Activated naive CD4-positive, alpha-beta T cell (primary cell): ENCODE measurements around the gene UGT1A9.
"Not testable (repeated sequence)": the region's sequence is repeated elsewhere in the genome, so short reads cannot be mapped to it uniquely, and the experiment has no call there.

Experiments used
- DNase-seq, 4 experiments: peaks; one replicate each; lab custom pipeline; 2025; lab: John Stamatoyannopoulos, UW

The UGT1A9 gene

GRCh38 chr2:233671290-233672161, at the start of gene UGT1A9:
Gene UGT1A9, plus strand, starts transcription at chr2:233671898. Its CDS starts 37 bp downstream, at chr2:233671935.
- DNase-seq, result no peak

- no peak for DNase-seq
Observed at GRCh38 chr2:233627331-233628025, 44.2 kb upstream of the UGT1A9 start.

- not testable (repeated sequence) for DNase-seq
Observed at GRCh38 chr2:233636306-233636705, 35.4 kb upstream of the UGT1A9 start, which contains the start of gene UGT1A10. Gene UGT1A10, plus strand, starts transcription at chr2:233636448. Its CDS starts 75 bp downstream, at chr2:233636523.

- no peak for DNase-seq
Observed at GRCh38 chr2:233638836-233639235, 32.9 kb upstream of the UGT1A9 start.

GRCh38 chr2:233639860-233640259, 31.8 kb upstream of the UGT1A9 start:
- DNase-seq, result no peak

- no peak for DNase-seq
Observed at GRCh38 chr2:233643128-233643527, 28.6 kb upstream of the UGT1A9 start.

- not testable (repeated sequence) for DNase-seq
Observed at GRCh38 chr2:233646033-233646432, 25.7 kb upstream of the UGT1A9 start.

GRCh38 chr2:233650981-233651380, 20.7 kb upstream of the UGT1A9 start:
- DNase-seq, result no peak

GRCh38 chr2:233651430-233651829, 20.3 kb upstream of the UGT1A9 start:
- DNase-seq, result no peak

GRCh38 chr2:233654501-233654900, 17.2 kb upstream of the UGT1A9 start:
- DNase-seq, result no peak

- no peak for DNase-seq
Observed at GRCh38 chr2:233655043-233655442, 16.7 kb upstream of the UGT1A9 start.

- not testable (repeated sequence) for DNase-seq
Observed at GRCh38 chr2:233655943-233656342, 15.8 kb upstream of the UGT1A9 start.

GRCh38 chr2:233656443-233656842, 15.3 kb upstream of the UGT1A9 start:
- DNase-seq, result no peak

GRCh38 chr2:233658610-233659009, 13.1 kb upstream of the UGT1A9 start:
- no peak for DNase-seq

- no peak for DNase-seq
Observed at GRCh38 chr2:233663911-233664310, 7.8 kb upstream of the UGT1A9 start.

GRCh38 chr2:233668605-233669260, 3.0 kb upstream of the UGT1A9 start:
- no peak for DNase-seq

- no peak for DNase-seq
Observed at GRCh38 chr2:233672886-233673285, 1.2 kb downstream of the UGT1A9 start.

GRCh38 chr2:233673896-233674295, 2.2 kb downstream of the UGT1A9 start:
- DNase-seq, result no peak

GRCh38 chr2:233674314-233674713, 2.6 kb downstream of the UGT1A9 start:
- no peak for DNase-seq

GRCh38 chr2:233674995-233675394, 3.3 kb downstream of the UGT1A9 start:
- DNase-seq, result no peak

- DNase-seq, result no peak
Observed at GRCh38 chr2:233676046-233676445, 4.3 kb downstream of the UGT1A9 start.

GRCh38 chr2:233679196-233679595, 7.5 kb downstream of the UGT1A9 start:
- no peak for DNase-seq
